ENCODE data around the gene BORCS5.
"Not testable (repeated sequence)": the region's sequence is repeated elsewhere in the genome, so short reads cannot be mapped to it uniquely, and the experiment has no call there.

DNA sequence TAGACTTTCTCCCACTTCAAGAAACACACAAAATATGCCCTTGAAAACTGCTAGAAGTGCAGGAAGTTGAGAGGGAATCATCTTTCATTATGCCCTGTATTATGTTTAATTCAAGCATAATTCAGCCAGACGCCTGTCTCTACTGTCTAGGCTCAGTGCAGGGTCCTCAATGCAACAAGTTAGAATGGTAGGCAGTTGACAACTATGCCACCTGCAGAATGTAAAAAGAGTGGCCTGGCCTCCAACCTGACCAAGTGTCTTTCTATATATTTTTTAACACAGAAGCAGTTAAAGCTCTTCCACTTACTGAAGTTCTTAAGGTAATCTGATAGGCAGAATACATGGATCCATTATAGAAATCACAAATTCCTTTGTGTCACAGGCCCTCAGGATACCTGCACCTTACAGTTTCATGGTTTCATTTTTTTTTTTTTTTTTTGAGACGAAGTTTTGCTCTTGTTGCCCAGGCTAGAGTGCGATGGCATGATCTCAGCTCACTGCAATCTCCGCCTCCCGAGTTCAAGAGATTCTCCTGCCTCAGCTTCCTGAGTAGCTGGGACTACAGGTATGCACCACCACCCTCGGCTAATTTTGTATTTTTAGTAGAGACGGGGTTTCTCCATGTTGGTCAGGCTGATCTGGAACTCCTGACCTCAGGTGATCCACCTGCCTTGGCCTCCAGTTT is 145.4 kb downstream of the BORCS5 start:
- not testable (repeated sequence) for TF ChIP-seq ZFP30 (CRISPR knock-in tag; IDR thresholded peaks at IDR 0.05); BACH2 (CRISPR knock-in tag; IDR thresholded peaks at IDR 0.05; ENCODE audit: borderline replicate concordance); ZNF8 (CRISPR knock-in tag; IDR thresholded peaks at IDR 0.05); OSR1 (CRISPR knock-in tag; IDR thresholded peaks at IDR 0.05); ESRRG (CRISPR knock-in tag; IDR thresholded peaks at IDR 0.05); ARNTL (CRISPR knock-in tag; IDR thresholded peaks at IDR 0.05; ENCODE audit: borderline replicate concordance, low read depth); TOX (CRISPR knock-in tag; IDR thresholded peaks at IDR 0.05; ENCODE audit: borderline replicate concordance)
- TF ChIP-seq, protein P1, sequence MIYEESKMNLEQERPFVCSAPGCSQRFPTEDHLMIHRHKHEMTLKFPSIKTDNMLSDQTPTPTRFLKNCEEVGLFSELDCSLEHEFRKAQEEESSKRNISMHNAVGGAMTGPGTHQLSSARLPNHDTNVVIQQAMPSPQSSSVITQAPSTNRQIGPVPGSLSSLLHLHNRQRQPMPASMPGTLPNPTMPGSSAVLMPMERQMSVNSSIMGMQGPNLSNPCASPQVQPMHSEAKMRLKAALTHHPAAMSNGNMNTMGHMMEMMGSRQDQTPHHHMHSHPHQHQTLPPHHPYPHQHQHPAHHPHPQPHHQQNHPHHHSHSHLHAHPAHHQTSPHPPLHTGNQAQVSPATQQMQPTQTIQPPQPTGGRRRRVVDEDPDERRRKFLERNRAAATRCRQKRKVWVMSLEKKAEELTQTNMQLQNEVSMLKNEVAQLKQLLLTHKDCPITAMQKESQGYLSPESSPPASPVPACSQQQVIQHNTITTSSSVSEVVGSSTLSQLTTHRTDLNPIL (CRISPR knock-in tag; IDR thresholded peaks at IDR 0.05; ENCODE audit: low read depth): not testable (repeated sequence)
- TF ChIP-seq, protein P2, sequence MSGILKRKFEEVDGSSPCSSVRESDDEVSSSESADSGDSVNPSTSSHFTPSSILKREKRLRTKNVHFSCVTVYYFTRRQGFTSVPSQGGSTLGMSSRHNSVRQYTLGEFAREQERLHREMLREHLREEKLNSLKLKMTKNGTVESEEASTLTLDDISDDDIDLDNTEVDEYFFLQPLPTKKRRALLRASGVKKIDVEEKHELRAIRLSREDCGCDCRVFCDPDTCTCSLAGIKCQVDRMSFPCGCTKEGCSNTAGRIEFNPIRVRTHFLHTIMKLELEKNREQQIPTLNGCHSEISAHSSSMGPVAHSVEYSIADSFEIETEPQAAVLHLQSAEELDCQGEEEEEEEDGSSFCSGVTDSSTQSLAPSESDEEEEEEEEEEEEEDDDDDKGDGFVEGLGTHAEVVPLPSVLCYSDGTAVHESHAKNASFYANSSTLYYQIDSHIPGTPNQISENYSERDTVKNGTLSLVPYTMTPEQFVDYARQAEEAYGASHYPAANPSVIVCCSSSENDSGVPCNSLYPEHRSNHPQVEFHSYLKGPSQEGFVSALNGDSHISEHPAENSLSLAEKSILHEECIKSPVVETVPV (CRISPR knock-in tag; IDR thresholded peaks at IDR 0.05): not testable (repeated sequence)
- TF ChIP-seq, protein P3, sequence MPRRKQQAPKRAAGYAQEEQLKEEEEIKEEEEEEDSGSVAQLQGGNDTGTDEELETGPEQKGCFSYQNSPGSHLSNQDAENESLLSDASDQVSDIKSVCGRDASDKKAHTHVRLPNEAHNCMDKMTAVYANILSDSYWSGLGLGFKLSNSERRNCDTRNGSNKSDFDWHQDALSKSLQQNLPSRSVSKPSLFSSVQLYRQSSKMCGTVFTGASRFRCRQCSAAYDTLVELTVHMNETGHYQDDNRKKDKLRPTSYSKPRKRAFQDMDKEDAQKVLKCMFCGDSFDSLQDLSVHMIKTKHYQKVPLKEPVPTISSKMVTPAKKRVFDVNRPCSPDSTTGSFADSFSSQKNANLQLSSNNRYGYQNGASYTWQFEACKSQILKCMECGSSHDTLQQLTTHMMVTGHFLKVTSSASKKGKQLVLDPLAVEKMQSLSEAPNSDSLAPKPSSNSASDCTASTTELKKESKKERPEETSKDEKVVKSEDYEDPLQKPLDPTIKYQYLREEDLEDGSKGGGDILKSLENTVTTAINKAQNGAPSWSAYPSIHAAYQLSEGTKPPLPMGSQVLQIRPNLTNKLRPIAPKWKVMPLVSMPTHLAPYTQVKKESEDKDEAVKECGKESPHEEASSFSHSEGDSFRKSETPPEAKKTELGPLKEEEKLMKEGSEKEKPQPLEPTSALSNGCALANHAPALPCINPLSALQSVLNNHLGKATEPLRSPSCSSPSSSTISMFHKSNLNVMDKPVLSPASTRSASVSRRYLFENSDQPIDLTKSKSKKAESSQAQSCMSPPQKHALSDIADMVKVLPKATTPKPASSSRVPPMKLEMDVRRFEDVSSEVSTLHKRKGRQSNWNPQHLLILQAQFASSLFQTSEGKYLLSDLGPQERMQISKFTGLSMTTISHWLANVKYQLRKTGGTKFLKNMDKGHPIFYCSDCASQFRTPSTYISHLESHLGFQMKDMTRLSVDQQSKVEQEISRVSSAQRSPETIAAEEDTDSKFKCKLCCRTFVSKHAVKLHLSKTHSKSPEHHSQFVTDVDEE (CRISPR knock-in tag; IDR thresholded peaks at IDR 0.05): not testable (repeated sequence)
- TF ChIP-seq, protein P4, sequence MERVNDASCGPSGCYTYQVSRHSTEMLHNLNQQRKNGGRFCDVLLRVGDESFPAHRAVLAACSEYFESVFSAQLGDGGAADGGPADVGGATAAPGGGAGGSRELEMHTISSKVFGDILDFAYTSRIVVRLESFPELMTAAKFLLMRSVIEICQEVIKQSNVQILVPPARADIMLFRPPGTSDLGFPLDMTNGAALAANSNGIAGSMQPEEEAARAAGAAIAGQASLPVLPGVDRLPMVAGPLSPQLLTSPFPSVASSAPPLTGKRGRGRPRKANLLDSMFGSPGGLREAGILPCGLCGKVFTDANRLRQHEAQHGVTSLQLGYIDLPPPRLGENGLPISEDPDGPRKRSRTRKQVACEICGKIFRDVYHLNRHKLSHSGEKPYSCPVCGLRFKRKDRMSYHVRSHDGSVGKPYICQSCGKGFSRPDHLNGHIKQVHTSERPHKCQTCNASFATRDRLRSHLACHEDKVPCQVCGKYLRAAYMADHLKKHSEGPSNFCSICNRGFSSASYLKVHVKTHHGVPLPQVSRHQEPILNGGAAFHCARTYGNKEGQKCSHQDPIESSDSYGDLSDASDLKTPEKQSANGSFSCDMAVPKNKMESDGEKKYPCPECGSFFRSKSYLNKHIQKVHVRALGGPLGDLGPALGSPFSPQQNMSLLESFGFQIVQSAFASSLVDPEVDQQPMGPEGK (CRISPR knock-in tag; IDR thresholded peaks at IDR 0.05; ENCODE audit: borderline replicate concordance): not testable (repeated sequence)

All from SK-N-SH treated with all-trans-retinoic acid at 6 μM for 48 hours (cell line).